Measurements from ENCODE around the gene SLITRK2.

SLITRK2 gene, protein sequence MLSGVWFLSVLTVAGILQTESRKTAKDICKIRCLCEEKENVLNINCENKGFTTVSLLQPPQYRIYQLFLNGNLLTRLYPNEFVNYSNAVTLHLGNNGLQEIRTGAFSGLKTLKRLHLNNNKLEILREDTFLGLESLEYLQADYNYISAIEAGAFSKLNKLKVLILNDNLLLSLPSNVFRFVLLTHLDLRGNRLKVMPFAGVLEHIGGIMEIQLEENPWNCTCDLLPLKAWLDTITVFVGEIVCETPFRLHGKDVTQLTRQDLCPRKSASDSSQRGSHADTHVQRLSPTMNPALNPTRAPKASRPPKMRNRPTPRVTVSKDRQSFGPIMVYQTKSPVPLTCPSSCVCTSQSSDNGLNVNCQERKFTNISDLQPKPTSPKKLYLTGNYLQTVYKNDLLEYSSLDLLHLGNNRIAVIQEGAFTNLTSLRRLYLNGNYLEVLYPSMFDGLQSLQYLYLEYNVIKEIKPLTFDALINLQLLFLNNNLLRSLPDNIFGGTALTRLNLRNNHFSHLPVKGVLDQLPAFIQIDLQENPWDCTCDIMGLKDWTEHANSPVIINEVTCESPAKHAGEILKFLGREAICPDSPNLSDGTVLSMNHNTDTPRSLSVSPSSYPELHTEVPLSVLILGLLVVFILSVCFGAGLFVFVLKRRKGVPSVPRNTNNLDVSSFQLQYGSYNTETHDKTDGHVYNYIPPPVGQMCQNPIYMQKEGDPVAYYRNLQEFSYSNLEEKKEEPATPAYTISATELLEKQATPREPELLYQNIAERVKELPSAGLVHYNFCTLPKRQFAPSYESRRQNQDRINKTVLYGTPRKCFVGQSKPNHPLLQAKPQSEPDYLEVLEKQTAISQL

DNA sequence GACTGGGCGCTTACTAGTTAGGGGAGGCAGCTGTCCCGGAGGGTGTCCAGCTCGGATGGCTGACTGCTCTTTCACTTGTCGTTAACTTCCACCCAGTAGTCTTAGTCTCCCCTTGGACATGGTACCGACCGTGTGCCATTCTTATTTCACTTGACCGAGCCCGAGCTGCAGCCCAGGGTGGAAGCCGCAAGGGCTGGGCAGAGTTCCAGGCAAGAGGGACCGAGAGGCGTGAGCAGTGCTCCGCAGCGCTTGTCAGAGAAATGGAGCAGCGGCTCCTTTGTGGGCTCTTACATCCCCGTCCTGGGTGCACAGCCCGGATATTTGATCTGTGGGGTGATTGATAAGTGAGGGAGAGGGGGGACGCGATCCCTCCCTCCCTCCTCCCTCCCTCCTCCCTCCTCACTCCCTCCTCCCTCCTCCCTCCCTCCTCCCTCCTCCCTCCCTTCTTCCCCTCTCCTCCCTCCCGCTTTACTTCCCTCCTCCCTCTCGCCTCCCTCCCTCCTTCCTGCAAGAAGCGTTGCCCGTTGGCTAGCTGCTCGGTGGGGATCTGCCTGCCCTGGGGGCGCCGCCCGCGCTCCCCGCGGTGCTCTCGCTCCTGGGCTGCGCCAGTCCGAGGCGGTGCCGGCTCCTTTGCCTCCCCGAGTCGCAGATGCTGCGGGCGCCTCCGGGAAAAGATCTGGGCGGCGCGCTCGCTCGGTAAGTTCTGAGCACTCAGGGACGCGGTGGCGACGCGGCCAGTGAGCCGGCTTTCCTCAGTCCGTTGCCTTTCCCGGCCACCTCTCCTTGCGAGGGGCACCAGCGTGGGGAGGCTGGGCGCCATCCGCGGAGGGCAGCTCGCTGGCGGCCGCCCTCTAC, at the start of gene SLITRK2:
Gene SLITRK2, plus strand, starts transcription at position 499 of the 855 bp plus-strand sequence. CDS start 4,597 bp downstream, outside the sequence.
- no peak for TF ChIP-seq SP1 (IDR thresholded peaks at IDR 0.05)
- no peak for TF ChIP-seq HDGF (IDR thresholded peaks at IDR 0.05; ENCODE audit: borderline replicate concordance)
- no peak for TF ChIP-seq LEF1 (IDR thresholded peaks at IDR 0.05; ENCODE audit: borderline replicate concordance)
- TF ChIP-seq NFRKB (IDR thresholded peaks at IDR 0.05) = no peak
- no peak for TF ChIP-seq TARDBP (IDR thresholded peaks at IDR 0.05)
- no peak for TF ChIP-seq ARNT (IDR thresholded peaks at IDR 0.05)
- no peak for TF ChIP-seq BHLHE40 (IDR thresholded peaks at IDR 0.05; ENCODE audit: borderline replicate concordance)
- TF ChIP-seq, protein P1, sequence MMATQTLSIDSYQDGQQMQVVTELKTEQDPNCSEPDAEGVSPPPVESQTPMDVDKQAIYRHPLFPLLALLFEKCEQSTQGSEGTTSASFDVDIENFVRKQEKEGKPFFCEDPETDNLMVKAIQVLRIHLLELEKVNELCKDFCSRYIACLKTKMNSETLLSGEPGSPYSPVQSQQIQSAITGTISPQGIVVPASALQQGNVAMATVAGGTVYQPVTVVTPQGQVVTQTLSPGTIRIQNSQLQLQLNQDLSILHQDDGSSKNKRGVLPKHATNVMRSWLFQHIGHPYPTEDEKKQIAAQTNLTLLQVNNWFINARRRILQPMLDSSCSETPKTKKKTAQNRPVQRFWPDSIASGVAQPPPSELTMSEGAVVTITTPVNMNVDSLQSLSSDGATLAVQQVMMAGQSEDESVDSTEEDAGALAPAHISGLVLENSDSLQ (IDR thresholded peaks at IDR 0.05) = no peak
- TF ChIP-seq FOXM1 (IDR thresholded peaks at IDR 0.05; ENCODE audit: borderline replicate concordance) = no peak
- TF ChIP-seq CTBP1 (IDR thresholded peaks at IDR 0.05; ENCODE audit: borderline replicate concordance) = no peak
- no peak for TF ChIP-seq L3MBTL2 (conservative IDR thresholded peaks at IDR 0.05)
- no peak for TF ChIP-seq FOXA1 (IDR thresholded peaks at IDR 0.05)
- TF ChIP-seq SUZ12 (IDR thresholded peaks at IDR 0.05) = no peak
- TF ChIP-seq ZNF384 (IDR thresholded peaks at IDR 0.05) = no peak
- no peak for TF ChIP-seq FOXK2 (IDR thresholded peaks at IDR 0.05)
- no peak for TF ChIP-seq ELF4 (IDR thresholded peaks at IDR 0.05)

DNA sequence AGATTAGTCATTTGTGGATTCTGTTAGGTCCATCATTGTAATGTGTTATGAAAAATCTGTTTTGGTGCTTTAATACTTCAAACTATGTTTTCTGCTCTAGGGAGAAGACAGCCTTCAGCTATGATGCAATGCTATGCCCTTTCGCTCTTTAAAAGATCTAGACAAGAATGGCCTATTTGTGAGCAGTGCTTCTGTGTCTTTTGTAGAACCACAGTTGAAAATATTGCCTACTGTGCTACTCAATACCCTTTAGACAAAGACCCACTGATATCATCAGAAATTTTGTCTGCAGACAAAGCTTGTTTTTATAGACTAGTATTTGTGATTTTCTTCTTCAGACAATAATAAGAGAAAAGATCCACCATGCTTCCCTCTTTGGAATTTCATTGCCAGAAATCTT, 44.6 kb upstream of the SLITRK2 start:
- no peak for DNase-seq (ENCODE audit: extremely low spot score)
- POLR2A ChIA-PET = no interaction called here
- CTCF ChIA-PET = no interaction called here
- TF ChIP-seq TARDBP (IDR thresholded peaks at IDR 0.05) (no peak), FOXA1 (IDR thresholded peaks at IDR 0.05) (no peak), L3MBTL2 (conservative IDR thresholded peaks at IDR 0.05) (no peak), NFRKB (IDR thresholded peaks at IDR 0.05) (no peak), ZNF384 (IDR thresholded peaks at IDR 0.05) (no peak), SP1 (IDR thresholded peaks at IDR 0.05) (no peak), HDGF (IDR thresholded peaks at IDR 0.05; ENCODE audit: borderline replicate concordance) (no peak), LEF1 (IDR thresholded peaks at IDR 0.05; ENCODE audit: borderline replicate concordance) (no peak), ARNT (IDR thresholded peaks at IDR 0.05) (no peak), SUZ12 (IDR thresholded peaks at IDR 0.05) (no peak), ELF4 (IDR thresholded peaks at IDR 0.05) (no peak), FOXM1 (IDR thresholded peaks at IDR 0.05; ENCODE audit: borderline replicate concordance) (no peak), CTBP1 (IDR thresholded peaks at IDR 0.05; ENCODE audit: borderline replicate concordance) (no peak), BHLHE40 (IDR thresholded peaks at IDR 0.05; ENCODE audit: borderline replicate concordance) (no peak), FOXK2 (IDR thresholded peaks at IDR 0.05) (no peak)
- TF ChIP-seq, protein P1 (IDR thresholded peaks at IDR 0.05) = no peak

More for the DNA sequence above, at the start of gene SLITRK2:
- POLR2A ChIA-PET = no interaction called here
- no peak for DNase-seq (ENCODE audit: extremely low spot score)
- CTCF ChIA-PET = no interaction called here

DNA sequence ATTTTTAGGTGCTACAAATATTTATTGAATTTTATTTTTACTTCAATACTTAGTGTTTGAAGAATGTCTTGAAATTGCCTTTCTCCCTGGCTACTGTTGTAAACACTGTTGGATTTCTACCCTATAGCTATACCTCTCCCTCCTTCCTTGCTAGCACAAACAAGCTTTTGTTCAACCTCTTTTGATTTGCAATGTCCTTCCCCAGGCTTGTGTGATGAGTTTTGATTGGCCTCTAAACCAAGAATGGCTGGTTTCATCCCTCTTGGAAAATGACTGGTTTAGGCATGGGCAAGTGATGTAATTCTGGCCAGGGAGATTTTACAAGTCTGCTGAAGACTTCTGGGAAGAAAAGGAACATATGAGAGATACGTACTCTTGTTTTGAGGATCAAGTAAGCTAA, 25.3 kb upstream of the SLITRK2 start:
- ChIA-PET CTCF (no interaction called here), POLR2A (no interaction called here)
- DNase-seq (ENCODE audit: extremely low spot score) = no peak
- TF ChIP-seq SUZ12 (IDR thresholded peaks at IDR 0.05) (no peak), ZNF384 (IDR thresholded peaks at IDR 0.05) (no peak), FOXM1 (IDR thresholded peaks at IDR 0.05; ENCODE audit: borderline replicate concordance) (no peak), BHLHE40 (IDR thresholded peaks at IDR 0.05; ENCODE audit: borderline replicate concordance) (no peak), NFRKB (IDR thresholded peaks at IDR 0.05) (no peak), FOXK2 (IDR thresholded peaks at IDR 0.05) (no peak), TARDBP (IDR thresholded peaks at IDR 0.05) (no peak), L3MBTL2 (conservative IDR thresholded peaks at IDR 0.05) (no peak), FOXA1 (IDR thresholded peaks at IDR 0.05) (no peak), SP1 (IDR thresholded peaks at IDR 0.05) (no peak), ARNT (IDR thresholded peaks at IDR 0.05) (no peak), CTBP1 (IDR thresholded peaks at IDR 0.05; ENCODE audit: borderline replicate concordance) (no peak), ELF4 (IDR thresholded peaks at IDR 0.05) (no peak), LEF1 (IDR thresholded peaks at IDR 0.05; ENCODE audit: borderline replicate concordance) (no peak), HDGF (IDR thresholded peaks at IDR 0.05; ENCODE audit: borderline replicate concordance) (no peak)
- TF ChIP-seq, protein P1 (IDR thresholded peaks at IDR 0.05) = no peak

DNA sequence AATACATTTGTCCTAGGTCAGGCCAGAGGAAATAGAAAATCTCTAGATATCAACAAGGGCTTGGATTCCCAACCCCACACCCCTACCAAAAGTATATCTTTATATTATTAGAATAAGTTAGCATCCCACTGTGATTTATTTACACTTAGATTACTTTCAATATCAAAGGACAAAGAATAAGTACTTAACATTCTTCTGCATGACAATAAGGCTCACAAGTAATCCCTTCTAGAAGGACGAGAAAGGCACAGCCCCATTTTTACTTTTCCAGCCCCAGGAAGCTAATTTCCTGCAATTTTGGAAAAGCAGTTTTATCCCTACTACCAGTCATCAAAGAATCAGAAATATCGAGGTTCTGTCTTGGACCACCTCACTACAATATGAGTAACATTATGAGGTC, 14.1 kb upstream of the SLITRK2 start:
- ChIA-PET CTCF (no interaction called here), POLR2A (no interaction called here)
- no peak for TF ChIP-seq BHLHE40 (IDR thresholded peaks at IDR 0.05; ENCODE audit: borderline replicate concordance)
- no peak for TF ChIP-seq CTBP1 (IDR thresholded peaks at IDR 0.05; ENCODE audit: borderline replicate concordance)
- TF ChIP-seq ARNT (IDR thresholded peaks at IDR 0.05) = no peak
- TF ChIP-seq L3MBTL2 (conservative IDR thresholded peaks at IDR 0.05) = no peak
- no peak for TF ChIP-seq NFRKB (IDR thresholded peaks at IDR 0.05)
- TF ChIP-seq, protein P1 (IDR thresholded peaks at IDR 0.05) = no peak
- TF ChIP-seq HDGF (IDR thresholded peaks at IDR 0.05; ENCODE audit: borderline replicate concordance) = no peak
- TF ChIP-seq TARDBP (IDR thresholded peaks at IDR 0.05) = no peak
- TF ChIP-seq FOXA1 (IDR thresholded peaks at IDR 0.05) = no peak
- TF ChIP-seq FOXK2 (IDR thresholded peaks at IDR 0.05) = no peak
- no peak for DNase-seq (ENCODE audit: extremely low spot score)
